CD4-positive, alpha-beta T cell treated with Interleukin-6 at 100 ng/mL for 8 hours (primary cell): Measurements from ENCODE around the gene NCAM1.

Source experiments
- DNase-seq: peaks from one replicate; pipeline ENCODE4 v3.0.0-alpha.2; 2020; ENCODE audit warnings: mixed read lengths, low spot score

NCAM1 gene

DNA sequence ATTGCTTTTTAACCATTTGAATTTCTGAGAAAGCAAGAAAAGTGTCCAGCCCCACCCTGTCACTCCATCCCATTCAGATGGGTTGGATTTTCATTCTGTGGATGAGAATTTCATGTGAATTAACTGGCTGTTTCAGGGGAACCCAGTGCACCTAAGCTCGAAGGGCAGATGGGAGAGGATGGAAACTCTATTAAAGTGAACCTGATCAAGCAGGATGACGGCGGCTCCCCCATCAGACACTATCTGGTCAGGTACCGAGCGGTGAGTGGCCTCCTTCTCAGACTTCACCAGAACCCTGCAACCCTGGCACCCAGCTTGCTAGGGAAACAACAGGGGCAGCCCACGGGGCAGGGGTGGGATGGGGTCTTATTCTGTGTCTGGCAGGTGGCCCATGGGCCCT, 294.5 kb downstream of the NCAM1 start:
- DNase-seq: no peak

DNA sequence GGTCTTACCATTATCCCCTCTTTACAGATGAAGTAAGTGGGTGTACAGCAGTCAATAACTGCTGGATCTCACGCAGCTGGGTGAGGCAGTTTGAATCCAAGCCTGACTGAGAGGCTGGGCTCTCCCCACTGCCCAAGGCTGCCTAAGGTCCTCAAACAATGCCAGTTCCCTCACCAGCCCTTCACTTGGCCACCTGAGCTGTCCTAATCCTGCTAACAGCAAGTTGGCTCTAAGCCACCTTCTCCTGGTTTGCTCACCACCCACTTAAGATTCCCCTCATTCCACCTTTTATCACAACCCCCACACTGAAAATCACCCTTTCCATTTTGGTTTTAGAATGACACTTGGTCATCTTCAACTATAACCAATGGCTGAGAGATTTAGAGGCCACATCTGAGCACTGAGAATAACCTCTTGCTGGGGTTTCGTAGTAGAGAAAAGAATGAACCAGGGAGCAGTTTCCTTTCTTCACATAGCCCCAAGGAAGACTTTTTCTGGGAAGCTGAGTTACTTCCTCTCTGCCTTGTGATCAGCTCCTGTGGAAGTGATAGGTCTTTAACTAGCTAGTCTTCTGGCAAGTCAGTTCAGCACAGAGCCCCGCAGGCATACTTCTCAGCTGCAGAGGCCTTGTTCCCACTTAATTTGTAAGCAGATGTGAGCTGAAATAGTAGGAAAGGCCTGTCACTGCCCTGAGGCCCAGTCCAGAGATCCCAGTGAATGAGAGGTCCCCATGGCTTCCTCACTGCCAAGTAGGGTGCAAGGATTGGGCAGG, 295.4 kb downstream of the NCAM1 start:
- no peak for DNase-seq

GRCh38 chr11:113260096-113260425, 298.8 kb downstream of the NCAM1 start:
- no peak for DNase-seq

- DNase-seq: no peak
Measured at GRCh38 chr11:113260541-113260940, 299.3 kb downstream of the NCAM1 start.

- no peak for DNase-seq
Measured at GRCh38 chr11:113261709-113262475, 300.7 kb downstream of the NCAM1 start.

DNA sequence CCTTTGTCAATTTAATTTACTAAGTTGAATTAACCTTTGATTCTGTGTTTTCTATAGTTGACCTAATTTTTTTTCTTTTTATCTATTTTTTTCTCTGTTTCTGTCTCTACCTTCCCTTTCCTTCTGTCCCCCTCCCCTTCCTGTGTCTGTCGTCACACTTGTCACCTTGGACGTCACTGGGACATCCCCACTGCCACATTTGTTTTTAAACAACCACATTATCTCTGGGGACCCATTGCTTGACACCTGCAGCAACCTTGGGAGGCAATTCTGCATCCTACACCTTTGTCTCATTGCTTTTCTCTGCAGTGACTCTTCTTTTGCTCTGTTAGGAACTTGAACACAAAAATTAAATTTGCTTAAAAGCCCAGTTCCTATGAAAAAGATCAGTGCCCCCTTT, 301.4 kb downstream of the NCAM1 start:
- DNase-seq: no peak

- no peak for DNase-seq
Measured at GRCh38 chr11:113263458-113264259, 302.4 kb downstream of the NCAM1 start.

- no peak for DNase-seq
Measured at GRCh38 chr11:113265362-113265761, 304.1 kb downstream of the NCAM1 start.

- DNase-seq: no peak
Measured at GRCh38 chr11:113267493-113267892, 306.3 kb downstream of the NCAM1 start.

GRCh38 chr11:113269096-113269495, 307.9 kb downstream of the NCAM1 start:
- no peak for DNase-seq

GRCh38 chr11:113269636-113270035, 308.4 kb downstream of the NCAM1 start:
- no peak for DNase-seq

DNA sequence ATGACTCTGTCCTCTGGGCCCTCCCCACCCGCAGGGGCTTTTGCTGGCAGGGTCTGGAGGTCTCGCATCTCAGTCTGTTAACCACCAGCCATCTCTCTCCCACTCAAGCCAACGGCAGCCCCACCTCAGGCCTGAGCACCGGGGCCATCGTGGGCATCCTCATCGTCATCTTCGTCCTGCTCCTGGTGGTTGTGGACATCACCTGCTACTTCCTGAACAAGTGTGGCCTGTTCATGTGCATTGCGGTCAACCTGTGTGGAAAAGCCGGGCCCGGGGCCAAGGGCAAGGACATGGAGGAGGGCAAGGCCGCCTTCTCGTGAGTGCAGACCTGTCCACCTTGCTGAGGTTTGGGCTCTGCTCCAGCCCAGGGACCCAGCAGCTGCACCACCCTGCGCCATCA, 308.9 kb downstream of the NCAM1 start:
- no peak for DNase-seq

GRCh38 chr11:113271551-113272245, 310.5 kb downstream of the NCAM1 start:
- DNase-seq: no peak

DNA sequence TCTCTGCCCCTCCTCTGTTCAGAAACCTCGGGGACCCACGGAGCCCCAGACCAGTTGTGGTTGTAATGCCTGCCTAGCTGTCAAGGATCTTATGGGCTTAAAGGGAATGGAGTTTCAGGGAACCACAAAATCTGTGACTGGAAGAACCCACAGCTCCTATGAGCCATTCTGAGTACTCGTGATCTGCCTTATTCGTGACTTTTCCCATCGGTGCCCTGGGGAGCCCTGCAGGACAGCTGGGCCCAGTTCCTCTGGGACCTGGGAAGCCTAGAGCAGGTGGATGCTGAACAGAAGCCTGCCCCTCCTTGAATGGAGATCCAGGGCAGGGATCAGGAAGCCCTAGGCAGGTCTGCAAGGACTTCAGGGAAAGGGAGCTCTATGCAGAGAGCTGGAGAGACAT, 311.1 kb downstream of the NCAM1 start:
- DNase-seq: no peak

- no peak for DNase-seq
Measured at GRCh38 chr11:113272927-113273615, 311.9 kb downstream of the NCAM1 start.

DNA sequence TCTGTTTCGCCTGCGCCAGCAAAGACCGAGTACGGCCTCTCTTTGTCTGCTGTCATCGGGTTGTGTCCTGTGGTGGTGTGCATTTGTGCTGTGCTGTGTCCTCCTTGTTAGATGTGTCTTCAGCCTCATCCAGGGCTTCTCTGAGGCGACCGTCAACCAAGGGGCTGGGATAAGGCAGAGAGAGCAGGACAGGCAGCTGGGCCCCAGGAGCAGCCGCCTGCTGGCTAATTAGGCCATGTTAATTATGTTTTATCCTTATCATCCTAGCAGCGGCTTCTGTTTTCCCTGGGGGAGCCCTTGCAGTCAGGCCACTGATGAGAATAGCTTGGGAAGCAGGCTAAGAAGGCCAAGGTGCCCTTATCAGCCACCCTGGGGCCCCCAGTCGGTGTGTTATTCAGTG, 312.5 kb downstream of the NCAM1 start:
- DNase-seq: no peak

DNA sequence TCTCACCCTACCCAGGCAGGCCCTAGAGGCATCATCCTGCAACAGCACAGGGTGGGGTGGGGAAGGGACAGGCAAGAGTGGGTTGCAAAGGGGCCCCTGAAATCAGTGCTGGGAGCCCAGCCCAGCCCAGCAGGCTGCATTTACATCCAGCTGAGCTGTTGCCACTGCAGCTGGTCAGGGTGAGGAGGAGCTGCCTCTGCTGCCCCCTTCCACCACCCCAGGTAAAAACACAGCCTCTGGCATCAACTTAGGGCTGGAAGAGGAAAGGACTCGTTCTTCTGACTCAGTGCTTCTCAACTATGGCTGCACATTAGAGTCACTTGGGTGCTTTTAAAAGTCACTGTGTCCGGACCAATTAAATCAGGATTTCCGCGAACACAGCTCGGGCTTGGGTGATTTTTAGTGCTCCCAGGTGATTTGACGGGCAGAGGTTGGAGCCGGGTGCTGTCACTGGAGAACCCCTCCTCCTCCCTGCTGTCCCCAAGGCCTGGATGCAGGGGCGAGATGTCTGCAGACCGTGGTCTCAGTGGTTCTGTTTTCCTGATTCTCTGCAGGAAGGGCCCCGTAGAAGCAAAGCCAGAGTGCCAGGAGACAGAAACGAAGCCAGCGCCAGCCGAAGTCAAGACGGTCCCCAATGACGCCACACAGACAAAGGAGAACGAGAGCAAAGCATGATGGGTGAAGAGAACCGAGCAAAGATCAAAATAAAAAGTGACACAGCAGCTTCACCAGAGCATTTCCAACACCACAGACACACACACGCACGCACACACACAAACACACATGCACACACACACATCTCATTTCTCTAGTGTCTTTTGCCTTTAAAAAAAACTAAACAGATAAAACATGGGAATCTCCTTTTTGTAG, 313.7 kb downstream of the NCAM1 start:
- DNase-seq: no peak

- no peak for DNase-seq
Measured at GRCh38 chr11:113275602-113276001, 314.4 kb downstream of the NCAM1 start.

- no peak for DNase-seq
Measured at GRCh38 chr11:113276466-113276865, 315.2 kb downstream of the NCAM1 start.

DNA sequence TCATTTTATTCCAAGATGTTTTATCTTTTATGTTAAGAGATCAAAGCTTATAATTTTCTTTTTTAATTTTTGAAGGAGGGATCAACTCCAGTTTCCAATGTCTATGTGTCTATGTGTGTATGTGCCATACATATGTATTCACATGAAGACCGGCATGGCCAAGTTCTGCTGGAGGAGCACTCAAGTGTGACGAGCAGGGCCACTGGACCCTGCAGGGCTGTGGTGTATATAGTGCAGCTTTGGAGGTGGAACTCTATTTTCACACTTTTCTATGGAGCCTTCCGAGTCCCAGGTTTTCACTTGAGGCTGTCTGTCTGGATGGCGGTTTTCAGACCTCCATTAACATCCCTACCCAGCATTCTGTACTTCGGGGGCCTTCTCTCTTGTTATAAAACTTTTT, 316.7 kb downstream of the NCAM1 start:
- DNase-seq: no peak

DNA sequence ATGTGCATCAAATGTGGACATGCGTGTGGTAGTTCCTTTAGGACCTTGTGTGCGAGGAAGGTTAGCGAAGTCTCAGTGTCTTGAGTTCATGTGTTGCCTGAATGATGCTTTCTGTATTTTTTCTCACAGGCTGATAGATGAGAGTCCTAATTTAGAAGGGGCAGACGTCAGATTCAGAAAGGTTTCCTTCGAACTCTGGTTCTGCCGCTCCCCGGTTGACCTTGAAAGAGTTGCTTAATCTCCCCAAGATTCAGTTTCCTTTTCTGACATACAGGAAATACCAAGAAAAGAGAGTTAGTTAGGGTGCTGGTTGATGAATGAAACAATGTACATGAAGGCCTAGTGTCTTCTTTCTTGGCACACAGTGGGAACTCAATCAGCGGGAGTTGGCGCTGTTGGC, 317.3 kb downstream of the NCAM1 start:
- no peak for DNase-seq
